ENCODE results near the gene TNFRSF13B.
"Not testable (repeated sequence)": the region's sequence is repeated elsewhere in the genome, so short reads cannot be mapped to it uniquely, and the experiment has no call there.

The TNFRSF13B gene

DNA sequence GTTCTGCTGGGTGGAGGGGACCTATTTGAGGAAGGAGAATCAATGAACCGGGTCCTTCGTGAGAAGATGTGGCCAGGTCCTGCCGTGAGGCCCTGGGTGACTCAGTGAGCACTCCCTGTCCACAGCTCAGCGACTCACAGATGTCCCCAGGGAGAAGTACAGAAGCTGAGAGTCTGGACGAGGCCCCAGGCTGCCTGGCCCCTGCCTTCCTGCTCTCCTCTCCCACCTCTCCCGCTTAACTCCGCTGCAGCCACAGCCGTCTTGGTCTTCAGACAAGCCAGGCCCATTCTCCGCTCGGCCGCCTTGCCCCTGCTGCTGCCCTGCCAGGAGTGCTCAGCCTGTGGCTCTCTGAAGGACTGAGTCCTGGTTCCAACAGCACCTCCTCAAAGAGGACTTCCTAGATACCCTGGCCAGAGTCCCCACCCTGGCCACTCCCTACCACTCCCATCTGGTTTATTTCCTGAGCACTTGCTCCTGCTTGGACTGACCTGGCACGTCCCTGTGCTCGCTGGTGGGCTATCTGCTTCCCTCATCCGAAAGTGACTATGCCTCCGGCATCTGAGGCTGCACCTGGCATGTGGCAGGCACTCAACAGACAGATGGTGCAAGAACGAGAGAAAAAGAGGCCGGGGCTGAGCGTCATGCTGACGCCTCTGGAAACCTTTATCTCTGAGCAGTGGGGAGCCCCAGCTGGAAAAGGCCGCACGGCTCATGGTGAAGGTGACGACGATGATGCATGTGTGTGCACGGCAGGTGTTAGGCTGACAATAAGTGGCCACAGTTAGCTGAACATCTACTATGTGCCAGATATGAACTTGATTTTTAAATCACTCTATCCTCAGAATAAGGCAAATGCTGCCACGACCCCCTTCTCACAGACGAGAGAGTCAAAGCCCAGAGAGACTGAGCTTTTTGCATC, 9.2 kb upstream of the TNFRSF13B start:
- no peak overlapping the region for H3K27ac Mint-ChIP-seq
- H3K9me3 Mint-ChIP-seq = no peaks in the 10 kb centered on the region
- H3K4me1 Mint-ChIP-seq (ENCODE audit: low read depth) = peaks cover 10% of the 10 kb centered on the region
- no peak for DNase-seq
- no peaks in the 10 kb centered on the region for H3K36me3 Mint-ChIP-seq (ENCODE audit: low read depth)
- no peak overlapping the region for H3K4me3 Mint-ChIP-seq
- no peaks in the 10 kb centered on the region for H3K27me3 Mint-ChIP-seq

DNA sequence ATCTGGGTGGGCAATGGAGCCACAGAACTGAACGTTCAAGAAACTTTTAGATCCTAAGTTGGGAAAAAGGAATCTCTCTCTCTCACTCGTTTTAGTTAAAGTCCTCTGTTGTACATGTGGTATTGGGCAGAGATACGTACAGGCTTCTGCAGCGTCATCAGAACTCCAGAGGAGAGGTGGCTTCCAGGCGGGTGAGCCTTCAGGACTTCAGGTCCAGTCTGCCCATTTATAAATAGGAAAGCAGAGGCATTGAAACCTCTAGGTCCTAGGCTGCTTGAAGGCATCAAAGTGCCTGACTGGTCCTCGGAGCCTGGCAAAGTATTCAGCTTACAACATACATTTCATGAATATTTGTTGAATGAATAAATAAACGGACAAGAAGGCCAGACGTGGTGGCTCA, 8.1 kb upstream of the TNFRSF13B start:
- Mint-ChIP-seq H3K4me1 (ENCODE audit: low read depth) (peaks cover 15% of the 10 kb centered on the region), H3K36me3 (ENCODE audit: low read depth) (no peaks in the 10 kb centered on the region), H3K4me3 (no peak overlapping the region), H3K27me3 (no peaks in the 10 kb centered on the region), H3K27ac (no peak overlapping the region), H3K9me3 (no peaks in the 10 kb centered on the region)
- no peak for DNase-seq

DNA sequence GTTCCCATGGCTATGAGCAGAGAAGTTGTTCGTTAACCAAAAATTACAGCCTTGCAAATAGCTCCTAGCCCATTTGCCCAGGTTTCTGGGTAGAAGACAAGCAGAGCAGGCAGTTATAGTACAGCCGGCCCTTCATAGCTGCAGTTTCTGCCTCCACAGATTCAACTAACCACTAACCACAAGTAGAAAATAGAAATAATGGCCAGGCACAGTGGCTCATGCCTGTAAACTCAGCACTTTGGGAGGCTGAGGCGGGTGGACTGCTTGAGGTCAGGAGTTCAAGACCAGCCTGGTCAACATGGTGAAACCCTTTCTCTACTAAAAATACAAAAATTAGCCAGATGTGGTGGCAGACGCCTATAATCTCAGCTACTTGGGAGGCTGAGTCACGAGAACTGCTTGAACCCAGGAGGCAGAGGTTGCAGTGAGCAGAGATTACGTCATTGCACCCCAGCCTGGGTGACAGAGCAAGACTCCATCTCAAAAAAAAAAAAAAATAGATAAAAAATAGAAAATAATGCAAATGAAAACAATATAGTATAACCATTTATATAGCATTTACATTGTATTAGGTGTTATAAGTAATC, 7.4 kb upstream of the TNFRSF13B start:
- DNase-seq; H3K27ac Mint-ChIP-seq; H3K36me3 Mint-ChIP-seq (ENCODE audit: low read depth); H3K9me3 Mint-ChIP-seq; H3K27me3 Mint-ChIP-seq; H3K4me3 Mint-ChIP-seq: not testable (repeated sequence)
- peaks cover 15% of the 10 kb centered on the region for H3K4me1 Mint-ChIP-seq (ENCODE audit: low read depth)

DNA sequence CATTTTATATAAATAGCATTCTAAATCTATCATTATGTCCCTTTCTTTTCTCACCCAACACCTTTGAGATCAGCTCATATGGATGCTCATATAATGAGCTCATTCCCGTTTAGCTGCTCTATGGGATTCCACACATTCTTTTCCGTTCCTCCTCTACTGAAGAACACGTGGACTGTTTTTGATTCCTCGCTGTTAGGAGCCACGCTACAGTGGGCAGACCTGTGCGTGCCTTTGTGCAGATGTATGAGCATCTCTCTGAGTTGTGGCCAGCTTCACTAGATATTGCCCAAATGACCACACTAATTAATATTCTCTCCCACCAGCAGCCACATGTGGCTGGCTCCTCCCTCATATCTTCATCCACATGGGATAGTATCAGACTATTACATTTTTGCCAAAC, 6.0 kb upstream of the TNFRSF13B start:
- Mint-ChIP-seq H3K4me3 (no peak overlapping the region), H3K27ac (no peak overlapping the region)

DNA sequence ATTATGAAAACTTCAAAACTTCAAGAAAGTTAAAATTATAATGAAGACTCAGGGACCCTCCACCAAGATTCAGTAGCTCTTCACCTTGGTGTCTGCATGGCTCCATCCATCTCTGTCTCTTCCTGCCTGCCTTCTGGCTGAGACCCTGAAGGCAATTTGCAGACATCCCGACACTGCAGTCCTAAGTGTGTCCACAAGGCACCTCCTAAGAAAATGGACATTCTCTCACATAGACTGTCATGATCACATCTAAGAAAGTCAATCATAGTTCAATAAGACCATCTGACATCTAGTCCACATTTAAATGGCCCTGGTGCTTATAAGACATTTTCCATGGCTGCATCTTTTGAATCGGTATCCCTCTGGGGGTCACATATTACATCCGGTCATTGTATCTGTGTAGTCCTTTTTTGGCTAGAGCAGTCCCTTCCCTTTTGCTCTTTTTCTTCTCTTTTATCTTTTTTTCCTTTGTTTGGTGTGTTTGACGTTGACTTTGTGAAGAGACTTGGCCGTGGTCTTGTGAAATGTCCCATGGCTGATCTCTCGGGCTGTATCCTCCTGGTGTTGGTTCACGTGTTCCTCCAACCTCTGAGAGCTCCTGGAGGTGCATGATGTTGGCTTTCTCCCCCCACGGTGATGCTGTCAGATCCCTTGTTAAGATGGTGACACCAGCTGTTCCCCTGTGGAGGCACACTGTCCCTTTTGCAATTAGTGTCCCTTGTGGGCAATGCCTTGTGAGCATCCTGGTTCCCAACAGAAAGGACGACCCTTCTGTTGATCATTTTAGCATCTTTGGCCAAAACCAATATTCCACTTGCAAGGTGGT, 5.0 kb upstream of the TNFRSF13B start:
- no peak overlapping the region for H3K4me3 Mint-ChIP-seq
- H3K9me3 Mint-ChIP-seq = no peaks in the 10 kb centered on the region
- H3K36me3 Mint-ChIP-seq (ENCODE audit: low read depth) = no peaks in the 10 kb centered on the region
- H3K27me3 Mint-ChIP-seq = no peaks in the 10 kb centered on the region
- H3K27ac Mint-ChIP-seq = peak overlapping the region; percentile 26
- peaks cover 15% of the 10 kb centered on the region for H3K4me1 Mint-ChIP-seq (ENCODE audit: low read depth)
- no peak for DNase-seq

More for the DNA sequence above, 6.0 kb upstream of the TNFRSF13B start:
- DNase-seq = no peak
- no peaks in the 10 kb centered on the region for H3K9me3 Mint-ChIP-seq
- no peaks in the 10 kb centered on the region for H3K27me3 Mint-ChIP-seq
- H3K4me1 Mint-ChIP-seq (ENCODE audit: low read depth) = peaks cover 15% of the 10 kb centered on the region
- no peaks in the 10 kb centered on the region for H3K36me3 Mint-ChIP-seq (ENCODE audit: low read depth)

DNA sequence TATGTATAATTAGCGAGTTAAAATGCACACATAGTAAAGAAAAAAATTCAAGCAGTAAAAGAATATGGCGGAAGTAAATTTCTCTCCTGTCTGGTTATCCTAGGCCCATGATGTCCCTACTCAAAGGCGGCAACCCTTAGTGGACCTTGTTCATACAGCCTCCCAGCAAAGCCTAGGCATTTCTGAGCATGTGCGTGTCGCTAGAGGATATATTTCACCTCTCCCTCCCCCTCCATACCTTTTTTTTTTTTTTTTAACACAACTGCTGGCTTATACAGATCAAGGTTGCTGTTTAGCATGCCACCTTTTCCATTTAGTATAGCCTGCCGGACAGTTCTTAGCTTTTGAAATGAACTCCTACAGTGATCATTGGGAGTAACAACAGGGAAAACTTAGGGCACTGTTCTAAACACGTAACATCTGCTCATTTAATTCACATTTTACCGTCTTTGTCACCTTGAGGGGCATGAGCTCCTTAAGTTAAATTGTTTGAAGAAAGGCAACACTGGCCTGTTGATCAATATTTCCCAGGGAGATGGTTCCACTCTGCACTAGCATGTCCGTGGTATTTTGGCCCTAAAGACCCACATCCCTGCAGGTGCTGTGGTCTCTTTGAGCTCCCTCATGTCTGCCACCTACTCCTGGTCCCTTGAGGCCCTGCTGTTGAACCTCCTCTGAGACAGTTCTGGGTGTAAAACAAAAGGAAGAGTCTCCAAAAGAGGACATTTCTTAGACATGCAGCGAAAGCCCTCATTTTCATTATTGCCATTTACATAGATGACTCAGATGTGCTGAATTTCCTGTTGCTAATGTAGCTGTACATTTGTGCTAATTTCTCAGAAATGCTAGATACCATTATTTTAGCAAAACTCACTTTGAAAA, 4.1 kb upstream of the TNFRSF13B start:
- Mint-ChIP-seq H3K36me3 (ENCODE audit: low read depth) (no peaks in the 10 kb centered on the region), H3K4me3 (no peak overlapping the region), H3K4me1 (ENCODE audit: low read depth) (peaks cover 15% of the 10 kb centered on the region), H3K9me3 (no peaks in the 10 kb centered on the region), H3K27me3 (no peaks in the 10 kb centered on the region), H3K27ac (peak overlapping the region; percentile 61)
- DNase-seq = no peak

DNA sequence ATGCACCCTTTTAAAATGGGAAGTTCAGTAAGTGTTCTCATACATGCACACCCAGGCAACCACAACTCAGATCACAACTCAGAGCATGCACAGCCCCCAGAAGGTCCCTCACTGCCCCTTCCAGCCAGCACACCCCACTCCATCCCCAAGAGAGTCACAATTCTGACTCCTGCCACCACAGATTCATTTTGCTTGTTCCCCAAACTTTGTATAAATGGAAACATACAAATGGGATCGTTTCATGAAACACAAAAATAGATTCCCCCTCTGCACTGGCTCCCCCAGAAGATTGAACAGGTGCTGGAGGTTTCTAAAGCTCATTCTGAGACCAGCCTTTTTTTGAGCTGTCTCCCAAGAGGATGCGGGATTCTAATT, 3.3 kb upstream of the TNFRSF13B start:
- Mint-ChIP-seq H3K27me3 (no peaks in the 10 kb centered on the region), H3K4me3 (no peak overlapping the region), H3K27ac (no peak overlapping the region), H3K4me1 (ENCODE audit: low read depth) (peaks cover 15% of the 10 kb centered on the region), H3K36me3 (ENCODE audit: low read depth) (no peaks in the 10 kb centered on the region), H3K9me3 (no peaks in the 10 kb centered on the region)
- DNase-seq = no peak

DNA sequence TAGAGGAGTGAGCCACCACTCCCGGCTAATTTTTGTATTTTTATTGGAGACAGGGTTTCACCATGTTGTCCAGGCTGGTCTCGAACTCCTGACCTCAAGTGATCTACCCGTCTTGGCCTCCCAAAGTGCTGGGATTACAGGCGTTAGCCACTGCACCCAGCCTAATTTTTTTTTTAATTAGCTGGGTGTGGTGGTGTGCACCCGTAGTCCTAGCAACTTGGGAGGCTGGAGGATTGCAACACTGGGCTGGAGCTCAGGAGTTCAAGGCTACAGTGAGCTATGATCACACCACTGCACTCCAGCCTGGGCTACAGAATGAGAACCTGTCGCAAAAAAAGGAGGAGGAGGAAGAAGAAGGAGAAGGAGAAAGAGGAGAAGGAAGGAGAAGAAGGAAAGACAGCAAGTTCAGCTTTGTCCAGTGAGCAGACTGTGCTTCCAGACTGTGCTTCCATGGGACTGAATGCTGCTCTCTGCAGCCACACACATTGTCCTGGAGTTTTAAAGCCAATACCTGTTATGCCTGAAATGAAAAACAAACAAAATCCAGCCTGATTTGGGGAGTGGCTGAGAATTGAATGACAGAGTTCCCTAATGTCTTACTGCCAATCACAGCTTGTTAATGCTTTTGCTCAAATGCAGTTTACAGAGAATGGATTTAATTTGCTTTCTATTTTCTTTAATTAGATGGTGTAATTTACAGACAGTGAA, 2.8 kb upstream of the TNFRSF13B start:
- no peak for DNase-seq
- no peak overlapping the region for H3K4me3 Mint-ChIP-seq
- H3K4me1 Mint-ChIP-seq (ENCODE audit: low read depth) = peaks cover 15% of the 10 kb centered on the region
- no peaks in the 10 kb centered on the region for H3K27me3 Mint-ChIP-seq
- no peaks in the 10 kb centered on the region for H3K36me3 Mint-ChIP-seq (ENCODE audit: low read depth)
- no peaks in the 10 kb centered on the region for H3K9me3 Mint-ChIP-seq
- no peak overlapping the region for H3K27ac Mint-ChIP-seq

- no peaks in the 10 kb centered on the region for H3K36me3 Mint-ChIP-seq (ENCODE audit: low read depth)
- DNase-seq = no peak
- peaks cover 15% of the 10 kb centered on the region for H3K4me1 Mint-ChIP-seq (ENCODE audit: low read depth)
- H3K9me3 Mint-ChIP-seq = no peaks in the 10 kb centered on the region
- H3K27me3 Mint-ChIP-seq = no peaks in the 10 kb centered on the region
- no peak overlapping the region for H3K27ac Mint-ChIP-seq
- no peak overlapping the region for H3K4me3 Mint-ChIP-seq
Measured at GRCh38 chr17:16973760-16974540, 2.0 kb upstream of the TNFRSF13B start.

- not testable (repeated sequence) for H3K27ac Mint-ChIP-seq; H3K36me3 Mint-ChIP-seq (ENCODE audit: low read depth); H3K9me3 Mint-ChIP-seq; H3K27me3 Mint-ChIP-seq; DNase-seq; H3K4me3 Mint-ChIP-seq
- peaks cover 15% of the 10 kb centered on the region for H3K4me1 Mint-ChIP-seq (ENCODE audit: low read depth)
Measured at GRCh38 chr17:16973043-16973442, 1.1 kb upstream of the TNFRSF13B start.

GRCh38 chr17:16972346-16972745, 428 bp upstream of the TNFRSF13B start:
- Mint-ChIP-seq H3K9me3 (no peaks in the 10 kb centered on the region), H3K27me3 (no peaks in the 10 kb centered on the region), H3K36me3 (ENCODE audit: low read depth) (no peaks in the 10 kb centered on the region), H3K27ac (peak overlapping the region; percentile 12), H3K4me1 (ENCODE audit: low read depth) (peaks cover 15% of the 10 kb centered on the region), H3K4me3 (no peak overlapping the region)
- DNase-seq = no peak

- DNase-seq = no peak
- no peak overlapping the region for H3K4me3 Mint-ChIP-seq
- no peak overlapping the region for H3K27ac Mint-ChIP-seq
- no peaks in the 10 kb centered on the region for H3K36me3 Mint-ChIP-seq (ENCODE audit: low read depth)
- H3K9me3 Mint-ChIP-seq = no peaks in the 10 kb centered on the region
- peaks cover 2% of the 10 kb centered on the region for H3K4me1 Mint-ChIP-seq (ENCODE audit: low read depth)
- H3K27me3 Mint-ChIP-seq = no peaks in the 10 kb centered on the region
Measured at GRCh38 chr17:16969931-16970906, 1.7 kb downstream of the TNFRSF13B start.

All from activated T-cell treated with anti-CD3 and anti-CD28 coated beads, Interleukin-2, amount 50 U/mL, for 24 hours (primary cell).